RCC 7860 (cell line): ENCODE results near the gene OR1E1.
"Not testable (repeated sequence)": the region's sequence is repeated elsewhere in the genome, so short reads cannot be mapped to it uniquely, and the experiment has no call there.

ENCODE experiments used
- DNase-seq: peaks from one replicate; pipeline ENCODE4 v3.0.0-alpha.2; 2015; ENCODE audit warnings: low spot score
- FAIRE-seq: peaks from 2 replicates; lab custom pipeline; 2012; peaks lifted over from hg19 to GRCh38; lab: Jason Lieb, UNC

OR1E1 gene, protein sequence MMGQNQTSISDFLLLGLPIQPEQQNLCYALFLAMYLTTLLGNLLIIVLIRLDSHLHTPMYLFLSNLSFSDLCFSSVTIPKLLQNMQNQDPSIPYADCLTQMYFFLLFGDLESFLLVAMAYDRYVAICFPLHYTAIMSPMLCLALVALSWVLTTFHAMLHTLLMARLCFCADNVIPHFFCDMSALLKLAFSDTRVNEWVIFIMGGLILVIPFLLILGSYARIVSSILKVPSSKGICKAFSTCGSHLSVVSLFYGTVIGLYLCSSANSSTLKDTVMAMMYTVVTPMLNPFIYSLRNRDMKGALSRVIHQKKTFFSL

GRCh38 chr17:3398310-3398709, at the start of gene OR1E1:
TSS of gene OR1E1 (minus strand) at chr17:3398410. CDS start at chr17:3398410, 0 bp downstream.
- DNase-seq = no peak
- no peak for FAIRE-seq

GRCh38 chr17:3447625-3448024, 49.4 kb upstream of the OR1E1 start:
- no peak for DNase-seq
- no peak for FAIRE-seq

DNA sequence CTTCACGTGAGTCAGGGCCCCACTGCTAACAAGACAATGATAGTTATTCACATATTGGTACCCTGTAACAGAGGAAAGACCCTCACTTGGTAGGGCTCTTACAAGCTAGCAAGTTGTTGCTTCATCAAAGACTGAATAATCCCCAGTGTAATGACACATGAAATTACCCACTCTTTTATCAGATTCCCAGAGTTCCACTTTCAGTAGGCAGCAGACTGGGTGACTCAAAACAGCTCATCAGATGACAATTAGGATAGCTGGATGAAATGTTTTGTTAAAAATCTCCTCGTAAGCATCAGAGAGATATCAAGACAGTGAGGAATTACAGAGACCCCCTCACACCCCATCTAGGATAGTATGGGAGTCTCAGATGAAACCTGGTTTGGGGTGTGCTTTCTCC, 42.2 kb upstream of the OR1E1 start:
- no peak for DNase-seq
- no peak for FAIRE-seq

DNA sequence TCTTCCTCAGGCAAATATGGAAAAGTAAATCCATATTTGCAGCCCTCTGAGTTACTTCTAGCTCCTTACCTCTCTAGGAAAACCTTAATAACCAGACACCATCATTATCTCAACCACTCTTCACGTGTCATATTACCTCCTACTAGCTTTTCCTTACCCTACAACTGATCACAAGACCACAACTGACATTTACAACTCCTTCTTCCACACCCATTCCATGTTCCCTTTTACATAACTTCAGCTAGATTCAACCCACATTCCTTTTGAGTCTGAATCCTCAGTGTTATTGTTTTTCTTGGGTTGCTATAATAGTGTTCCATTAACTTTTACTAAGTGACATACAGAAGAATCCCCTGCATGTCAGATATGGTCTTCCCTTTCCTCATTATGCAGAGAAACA, 40.2 kb upstream of the OR1E1 start:
- FAIRE-seq (no peak), DNase-seq (no peak)

- no peak for DNase-seq
These were observed 35.5 kb upstream of the OR1E1 start, which contains the start of gene OR1E2 for GRCh38 chr17:3433741-3434140. TSS of gene OR1E2 (minus strand) at chr17:3433841. CDS start at chr17:3433841, 0 bp downstream.

GRCh38 chr17:3433215-3433614, 35.0 kb upstream of the OR1E1 start:
- DNase-seq, FAIRE-seq: not testable (repeated sequence)

More at GRCh38 chr17:3433741-3434140, 35.5 kb upstream of the OR1E1 start, which contains the start of gene OR1E2:
- no peak for FAIRE-seq

GRCh38 chr17:3418222-3418621, 20.0 kb upstream of the OR1E1 start:
- FAIRE-seq = no peak

GRCh38 chr17:3415610-3416009, 17.4 kb upstream of the OR1E1 start:
- DNase-seq = no peak
- FAIRE-seq = no peak

More at GRCh38 chr17:3418222-3418621, 20.0 kb upstream of the OR1E1 start:
- no peak for DNase-seq

DNA sequence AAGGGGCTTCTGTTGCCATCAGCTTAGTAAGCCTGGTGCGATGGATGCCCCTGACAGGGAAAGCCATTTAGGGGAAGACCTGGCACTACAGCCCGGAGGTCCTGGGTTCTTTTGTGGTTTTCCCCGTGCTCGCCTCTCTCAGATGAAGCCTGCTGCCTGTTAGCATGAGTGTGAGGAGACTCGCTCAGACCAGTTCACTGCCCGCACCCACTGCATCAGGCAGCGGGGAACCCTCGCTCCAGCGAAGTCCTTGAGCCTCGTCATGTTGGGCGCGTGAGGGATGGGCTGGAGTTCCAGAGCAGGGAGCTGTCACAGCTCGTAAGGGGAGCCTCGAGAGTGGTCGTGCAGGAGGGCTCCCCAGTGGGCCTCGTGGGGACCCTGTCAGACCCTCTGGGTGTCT, 14.0 kb upstream of the OR1E1 start:
- not testable (repeated sequence) for DNase-seq, FAIRE-seq

- DNase-seq (no peak), FAIRE-seq (no peak)
These were observed 12.9 kb upstream of the OR1E1 start, which contains the start of gene OR3A3 for GRCh38 chr17:3411070-3411469. TSS of gene OR3A3 (plus strand) at chr17:3411370.

DNA sequence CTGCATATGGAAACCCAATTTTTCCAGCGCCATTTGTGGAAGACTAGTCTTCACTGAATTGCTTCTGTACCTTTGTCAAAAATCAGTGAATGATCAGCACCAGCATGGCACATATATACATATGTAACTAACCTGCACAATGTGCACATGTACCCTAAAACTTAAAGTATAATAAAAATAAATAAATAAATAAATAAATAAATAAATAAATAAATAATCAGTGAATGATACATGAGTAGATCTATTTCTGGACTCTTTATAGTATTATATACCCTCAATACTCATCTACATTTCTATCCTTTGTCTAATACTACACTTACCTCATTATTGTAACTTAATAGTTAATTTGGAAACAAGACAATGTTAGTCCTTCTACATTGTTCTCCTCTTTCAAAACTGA, 5.6 kb upstream of the OR1E1 start:
- not testable (repeated sequence) for DNase-seq, FAIRE-seq

GRCh38 chr17:3401786-3402185, 3.6 kb upstream of the OR1E1 start:
- FAIRE-seq (no peak), DNase-seq (no peak)

GRCh38 chr17:3400055-3400454, 1.8 kb upstream of the OR1E1 start:
- FAIRE-seq = no peak
- no peak for DNase-seq

GRCh38 chr17:3397801-3398200, 409 bp downstream of the OR1E1 start:
- not testable (repeated sequence) for DNase-seq, FAIRE-seq

- FAIRE-seq (no peak), DNase-seq (no peak)
These were observed 8.4 kb downstream of the OR1E1 start for GRCh38 chr17:3389791-3390190.

DNA sequence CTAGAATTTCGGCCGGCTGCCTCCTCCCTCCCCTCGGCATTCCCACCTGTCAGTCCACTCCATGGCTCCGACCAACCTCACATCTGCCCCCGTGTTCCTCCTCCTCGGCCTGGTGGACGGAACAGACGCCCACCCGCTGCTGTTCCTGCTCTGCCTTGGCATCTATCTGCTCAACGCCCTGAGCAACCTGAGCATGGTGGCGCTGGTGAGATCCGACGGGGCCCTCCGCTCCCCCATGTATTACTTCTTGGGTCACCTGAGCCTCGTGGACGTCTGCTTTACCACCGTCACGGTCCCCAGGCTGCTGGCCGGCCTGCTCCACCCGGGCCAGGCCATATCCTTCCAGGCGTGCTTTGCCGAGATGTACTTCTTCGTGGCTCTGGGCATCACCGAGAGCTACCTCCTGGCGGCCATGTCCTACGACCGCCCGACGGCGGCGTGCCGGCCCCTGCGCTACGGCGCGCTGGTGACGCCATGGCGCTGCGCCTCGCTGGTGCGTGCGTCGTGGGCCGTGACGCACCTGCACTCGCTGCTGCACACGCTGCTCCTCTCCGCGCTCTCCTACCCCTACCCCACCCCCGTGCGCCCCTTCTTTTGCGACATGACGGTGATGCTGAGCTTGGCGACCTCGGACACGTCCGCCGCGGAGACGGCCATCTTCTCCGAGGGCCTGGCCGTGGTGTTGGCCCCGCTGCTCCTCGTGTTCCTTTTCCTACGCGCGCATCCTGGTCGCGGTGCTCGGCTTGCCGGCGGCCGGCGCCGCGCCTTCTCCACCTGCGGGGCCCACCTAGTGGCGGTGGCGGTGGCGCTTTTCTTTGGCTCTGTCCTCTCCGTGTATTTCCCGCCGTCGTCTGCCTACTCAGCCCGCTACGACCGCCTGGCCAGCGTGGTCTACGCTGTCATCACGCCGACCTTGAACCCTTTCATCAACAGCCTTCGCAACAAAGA, 12.1 kb downstream of the OR1E1 start, which contains the start of gene OR3A2:
Gene OR3A2, minus strand, starts transcription at position 440 of the 948 bp plus-strand sequence.
- FAIRE-seq = no peak
- DNase-seq = no peak

GRCh38 chr17:3381957-3382356, 16.3 kb downstream of the OR1E1 start:
- DNase-seq = no peak
- no peak for FAIRE-seq

DNA sequence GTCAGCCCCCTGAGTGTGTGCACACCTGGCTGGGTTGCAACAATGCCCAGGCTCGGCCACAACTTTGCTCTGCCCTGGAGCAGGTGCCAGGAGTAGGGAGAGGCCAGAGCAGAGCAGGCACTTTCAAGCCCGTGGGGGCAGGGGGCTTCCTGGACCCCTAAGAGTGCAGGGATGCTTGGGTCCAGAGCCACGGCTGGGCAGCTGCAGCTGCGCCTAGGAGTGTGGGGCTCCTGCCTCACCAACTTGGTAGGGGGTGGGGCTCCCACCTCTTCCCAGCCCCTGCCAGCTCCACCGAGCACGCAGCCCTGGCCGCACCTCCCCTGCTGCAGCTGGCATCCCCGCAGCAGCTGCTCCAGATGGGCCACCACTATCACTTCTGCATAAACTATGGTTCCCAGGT, 19.9 kb downstream of the OR1E1 start:
- DNase-seq (no peak), FAIRE-seq (no peak)

GRCh38 chr17:3371167-3371566, 27.0 kb downstream of the OR1E1 start:
- not testable (repeated sequence) for FAIRE-seq, DNase-seq
